Measurements from ENCODE around the gene OBSCN.
A peak's percentile ranks its signal among the peaks of the same experiment; 100 is the strongest.
"Not testable (repeated sequence)": the region's sequence is repeated elsewhere in the genome, so short reads cannot be mapped to it uniquely, and the experiment has no call there.

The OBSCN gene

GRCh38 chr1:228188249-228188648, 19.6 kb upstream of the OBSCN start:
- not testable (repeated sequence) for DNase-seq

DNA sequence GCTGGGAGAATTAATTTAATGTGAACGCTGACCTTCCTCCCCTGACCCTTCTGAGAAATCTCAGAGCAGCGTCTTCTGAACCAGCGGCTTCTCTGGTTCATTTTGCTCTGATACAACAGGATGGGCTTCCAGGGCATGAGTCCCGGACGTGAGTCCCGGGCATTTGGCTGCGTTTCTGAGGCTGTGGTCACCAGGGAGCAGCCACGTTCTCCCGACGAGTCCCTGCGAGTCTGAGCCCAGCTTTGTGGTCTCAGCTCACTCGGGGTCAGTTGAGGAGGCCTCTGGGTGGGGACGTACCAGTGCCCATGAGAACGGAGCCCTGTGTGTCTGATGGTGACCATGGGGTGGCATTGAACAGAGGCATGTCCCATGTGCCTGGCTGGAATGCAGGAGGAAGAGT, 17.7 kb upstream of the OBSCN start:
- DNase-seq, result no peak

GRCh38 chr1:228190778-228191177, 17.1 kb upstream of the OBSCN start:
- no peak for DNase-seq

GRCh38 chr1:228194436-228194835, 13.4 kb upstream of the OBSCN start:
- DNase-seq, result no peak

GRCh38 chr1:228194921-228195812, 12.7 kb upstream of the OBSCN start:
- no peak for DNase-seq

GRCh38 chr1:228197555-228198147, 10.2 kb upstream of the OBSCN start:
- no peak for DNase-seq

DNA sequence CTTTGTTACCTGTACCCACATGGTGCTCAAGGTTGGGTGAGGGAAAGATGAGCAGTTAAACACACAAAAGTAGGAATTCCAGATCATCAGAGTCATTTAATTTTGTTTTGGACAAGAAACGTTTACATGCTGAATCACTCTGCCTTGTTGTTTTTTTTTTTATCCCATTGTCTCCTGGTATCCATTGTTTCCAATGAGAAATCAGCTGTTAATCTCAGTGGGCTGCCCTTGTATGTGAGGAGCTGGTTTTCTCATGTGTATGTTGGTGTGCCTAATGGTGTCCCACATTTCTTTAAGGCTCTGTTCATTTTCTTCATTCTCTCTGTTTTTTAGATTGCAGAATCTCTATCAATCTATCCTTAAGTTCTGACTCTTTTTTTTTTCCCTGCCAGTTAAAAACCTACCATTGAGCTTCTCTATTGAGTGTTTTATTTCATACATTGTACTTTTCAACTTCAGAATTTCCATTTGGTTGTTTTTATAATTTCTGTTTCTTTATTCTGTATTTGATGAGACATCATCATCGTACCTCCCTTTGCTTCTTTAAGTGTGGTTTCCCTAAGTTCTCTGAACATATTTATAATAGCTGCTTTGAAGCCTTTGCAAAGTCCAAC, 8.8 kb upstream of the OBSCN start:
- no peak for DNase-seq

GRCh38 chr1:228204958-228205357, 2.9 kb upstream of the OBSCN start:
- DNase-seq, result peak; percentile 16

DNA sequence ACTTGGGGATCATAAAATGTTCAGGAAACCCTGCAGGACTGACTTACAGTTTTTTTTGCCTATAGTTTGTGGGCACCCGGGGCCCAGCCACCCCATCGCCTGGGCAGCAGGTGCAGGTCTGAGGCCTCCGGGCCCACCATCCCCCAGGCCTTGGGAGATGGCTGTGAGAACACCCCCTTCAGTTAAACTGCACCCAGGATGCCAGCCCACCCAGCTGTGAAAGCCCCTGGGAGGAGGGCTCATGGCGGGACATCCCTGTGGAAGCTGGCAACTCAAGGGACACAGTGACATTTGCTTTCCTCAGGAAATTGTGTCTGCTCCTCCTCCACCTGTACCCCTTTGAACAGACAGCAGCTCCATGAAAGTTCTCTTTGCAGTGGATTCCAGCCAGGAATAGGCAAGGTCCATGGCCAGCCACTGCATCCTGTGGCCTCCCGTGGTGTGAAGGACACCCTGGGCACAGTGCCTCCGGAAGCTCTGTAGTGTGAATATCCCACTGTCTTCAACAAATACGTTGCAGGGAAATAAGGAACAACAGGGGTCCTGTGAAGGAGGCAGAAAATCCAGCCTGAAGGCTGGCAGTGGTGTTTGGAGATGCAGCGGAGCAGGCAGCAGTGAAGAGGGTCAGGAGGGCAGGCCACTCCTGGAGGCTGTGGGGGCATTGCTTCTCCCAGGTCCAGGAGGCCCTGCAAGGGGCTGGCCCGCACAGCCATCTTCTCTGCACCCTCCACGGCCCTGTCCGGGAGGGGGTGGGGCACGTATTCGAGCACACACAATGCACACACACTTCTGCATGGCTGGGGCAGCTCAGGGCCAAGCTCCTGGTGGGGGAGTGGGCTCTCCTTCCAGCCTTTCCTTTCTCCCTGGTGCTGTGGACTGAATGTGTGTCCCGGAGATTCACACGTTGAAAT, 2.1 kb upstream of the OBSCN start:
- DNase-seq, result peak; percentile 45

DNA sequence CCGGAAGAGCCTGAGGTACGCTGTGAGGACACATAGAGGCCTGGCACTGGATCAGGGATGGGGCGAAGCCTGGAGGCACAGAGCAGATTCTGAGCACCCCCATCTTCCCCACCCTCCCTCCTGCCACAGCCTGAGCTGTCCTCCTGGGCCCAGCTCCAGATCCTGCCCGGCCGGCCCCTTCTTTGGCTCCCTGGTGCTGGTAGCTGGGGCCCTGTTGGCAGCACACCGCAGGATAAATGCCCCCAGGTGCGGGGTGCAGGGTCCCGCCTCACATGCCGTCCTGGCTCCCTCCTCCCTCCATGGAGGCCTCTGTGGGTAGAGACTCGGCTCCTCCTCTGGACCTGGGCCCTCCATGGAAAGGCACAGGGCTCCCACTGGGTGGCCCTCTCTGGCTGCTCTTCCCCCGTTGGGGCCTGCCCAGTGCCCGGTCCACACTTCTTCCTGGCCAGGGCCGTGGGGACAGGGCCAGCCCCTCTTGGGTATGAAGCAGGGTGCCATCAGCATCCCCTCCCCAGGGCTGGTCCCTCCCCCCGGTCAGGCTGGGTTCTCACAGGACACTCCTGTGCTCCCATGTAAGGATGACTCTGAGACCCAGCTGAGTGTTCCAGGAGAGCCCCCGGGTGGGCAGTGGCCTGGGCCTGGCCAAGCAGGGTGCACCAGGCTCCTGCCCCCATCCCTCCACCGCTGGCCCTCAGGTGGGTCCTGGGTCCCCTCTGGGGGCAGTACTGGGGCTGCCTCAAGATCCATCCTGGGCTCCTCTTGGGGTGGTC, 1.1 kb upstream of the OBSCN start:
- DNase-seq, result no peak

DNA sequence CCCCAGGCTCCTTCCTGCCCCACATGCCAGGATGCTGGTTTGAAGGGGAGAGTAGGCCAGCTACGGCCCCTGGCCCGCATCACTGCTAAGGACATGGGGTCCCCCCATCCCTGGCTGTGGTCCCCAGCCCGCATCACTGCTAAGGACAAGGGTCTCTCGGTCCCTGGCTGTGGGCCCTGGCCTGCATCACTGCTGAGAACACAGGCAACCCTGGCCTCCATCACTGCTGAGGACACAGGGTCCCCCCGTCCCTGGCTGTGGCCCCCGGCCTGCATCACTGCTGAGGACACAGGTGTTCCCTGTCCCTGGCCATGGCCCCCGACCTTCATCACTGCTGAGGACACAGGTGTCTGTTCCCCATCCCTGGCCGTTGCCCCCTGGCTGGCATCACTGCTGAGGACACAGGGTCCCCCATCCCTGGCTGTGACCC, 448 bp upstream of the OBSCN start:
- no peak for DNase-seq

- no peak for DNase-seq
Measured at GRCh38 chr1:228208831-228209551, 1.1 kb downstream of the OBSCN start.

- DNase-seq, result no peak
Measured at GRCh38 chr1:228209657-228210056, 1.8 kb downstream of the OBSCN start.

- DNase-seq, result no peak
Measured at GRCh38 chr1:228210076-228210651, 2.3 kb downstream of the OBSCN start.

DNA sequence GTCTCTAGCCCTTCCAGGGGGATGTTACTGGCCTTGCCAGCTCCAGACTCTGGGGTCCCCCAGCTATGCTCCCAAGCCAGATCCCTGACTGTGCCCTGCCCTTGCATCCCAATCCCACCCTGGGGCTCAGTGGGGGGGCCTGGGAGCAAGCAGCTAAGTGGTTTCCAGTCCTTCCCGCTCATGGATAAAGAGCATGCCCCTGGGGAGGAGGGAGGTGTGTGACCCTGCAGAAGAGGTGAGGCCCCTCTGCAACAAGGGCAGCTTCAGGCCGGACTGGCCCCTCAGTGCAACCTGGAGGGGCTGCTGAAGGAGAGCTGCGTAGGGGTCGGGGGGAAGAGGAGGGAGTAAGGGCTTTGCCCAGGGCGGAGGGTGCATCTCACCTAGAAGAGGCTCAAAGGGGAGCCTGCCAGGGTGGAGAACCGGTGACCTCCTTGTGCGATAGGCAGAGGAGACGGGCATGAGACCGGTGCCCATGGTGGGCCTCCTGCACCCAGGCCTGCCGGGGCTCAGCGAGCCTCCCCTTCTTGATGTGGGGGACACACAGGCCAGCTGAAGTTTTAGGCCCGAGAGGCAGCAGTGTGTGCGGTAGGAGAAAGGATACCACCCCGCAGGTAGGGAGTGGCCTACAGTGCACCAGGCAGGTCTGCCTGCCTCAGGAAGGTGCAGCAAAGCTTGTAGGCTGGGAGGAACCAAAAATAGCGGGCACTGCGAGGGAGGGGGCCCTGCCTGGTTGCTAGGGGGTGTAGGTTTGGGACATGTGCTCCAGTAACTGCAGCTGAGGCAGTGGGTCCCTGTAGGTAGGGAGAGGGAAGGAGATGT, 3.1 kb downstream of the OBSCN start:
- DNase-seq, result no peak

DNA sequence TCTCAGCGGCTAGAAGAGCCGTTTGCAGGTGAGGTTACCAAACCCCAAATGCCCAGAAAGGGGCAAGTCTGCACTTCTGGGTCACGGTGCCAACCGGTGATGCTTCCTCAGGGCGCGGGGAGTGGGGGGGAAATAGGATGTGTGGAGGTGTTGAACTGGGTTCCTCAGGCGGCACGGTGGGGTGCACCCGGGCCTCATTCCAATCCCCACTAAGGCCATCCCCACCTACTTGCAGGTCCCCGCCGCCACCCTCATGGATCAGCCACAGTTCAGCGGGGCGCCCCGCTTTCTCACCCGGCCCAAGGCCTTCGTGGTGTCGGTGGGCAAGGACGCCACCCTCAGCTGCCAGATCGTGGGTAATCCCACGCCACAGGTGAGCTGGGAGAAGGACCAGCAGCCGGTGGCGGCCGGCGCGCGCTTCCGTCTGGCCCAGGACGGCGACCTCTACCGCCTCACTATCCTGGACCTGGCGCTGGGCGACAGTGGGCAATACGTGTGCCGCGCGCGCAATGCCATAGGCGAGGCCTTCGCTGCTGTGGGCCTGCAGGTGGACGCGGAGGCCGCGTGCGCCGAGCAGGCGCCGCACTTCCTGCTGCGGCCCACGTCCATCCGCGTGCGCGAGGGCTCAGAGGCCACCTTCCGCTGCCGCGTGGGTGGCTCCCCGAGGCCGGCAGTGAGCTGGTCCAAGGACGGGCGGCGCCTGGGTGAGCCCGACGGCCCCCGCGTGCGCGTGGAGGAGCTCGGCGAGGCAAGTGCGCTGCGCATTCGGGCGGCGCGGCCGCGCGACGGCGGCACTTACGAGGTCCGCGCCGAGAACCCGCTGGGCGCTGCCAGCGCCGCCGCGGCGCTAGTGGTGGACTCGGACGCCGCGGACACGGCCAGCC, 3.9 kb downstream of the OBSCN start:
- no peak for DNase-seq

DNA sequence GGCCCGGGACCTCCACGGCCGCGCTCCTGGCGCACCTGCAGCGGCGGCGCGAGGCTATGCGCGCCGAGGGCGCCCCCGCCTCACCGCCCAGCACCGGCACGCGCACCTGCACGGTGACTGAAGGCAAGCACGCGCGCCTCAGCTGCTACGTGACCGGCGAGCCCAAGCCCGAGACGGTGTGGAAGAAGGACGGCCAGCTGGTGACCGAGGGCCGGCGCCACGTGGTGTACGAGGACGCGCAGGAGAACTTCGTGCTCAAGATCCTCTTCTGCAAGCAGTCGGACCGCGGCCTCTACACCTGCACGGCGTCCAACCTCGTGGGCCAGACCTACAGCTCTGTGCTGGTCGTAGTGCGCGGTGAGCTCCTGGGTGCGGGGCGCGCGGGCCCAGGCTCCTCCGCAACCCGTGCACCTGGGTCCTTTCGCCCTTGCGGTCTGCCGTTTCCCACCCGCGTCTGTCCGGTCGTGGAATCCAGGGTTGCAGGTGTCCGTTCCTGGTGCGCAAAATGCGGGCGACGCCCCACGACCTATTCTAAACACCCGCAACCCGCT, 4.6 kb downstream of the OBSCN start:
- no peak for DNase-seq

DNA sequence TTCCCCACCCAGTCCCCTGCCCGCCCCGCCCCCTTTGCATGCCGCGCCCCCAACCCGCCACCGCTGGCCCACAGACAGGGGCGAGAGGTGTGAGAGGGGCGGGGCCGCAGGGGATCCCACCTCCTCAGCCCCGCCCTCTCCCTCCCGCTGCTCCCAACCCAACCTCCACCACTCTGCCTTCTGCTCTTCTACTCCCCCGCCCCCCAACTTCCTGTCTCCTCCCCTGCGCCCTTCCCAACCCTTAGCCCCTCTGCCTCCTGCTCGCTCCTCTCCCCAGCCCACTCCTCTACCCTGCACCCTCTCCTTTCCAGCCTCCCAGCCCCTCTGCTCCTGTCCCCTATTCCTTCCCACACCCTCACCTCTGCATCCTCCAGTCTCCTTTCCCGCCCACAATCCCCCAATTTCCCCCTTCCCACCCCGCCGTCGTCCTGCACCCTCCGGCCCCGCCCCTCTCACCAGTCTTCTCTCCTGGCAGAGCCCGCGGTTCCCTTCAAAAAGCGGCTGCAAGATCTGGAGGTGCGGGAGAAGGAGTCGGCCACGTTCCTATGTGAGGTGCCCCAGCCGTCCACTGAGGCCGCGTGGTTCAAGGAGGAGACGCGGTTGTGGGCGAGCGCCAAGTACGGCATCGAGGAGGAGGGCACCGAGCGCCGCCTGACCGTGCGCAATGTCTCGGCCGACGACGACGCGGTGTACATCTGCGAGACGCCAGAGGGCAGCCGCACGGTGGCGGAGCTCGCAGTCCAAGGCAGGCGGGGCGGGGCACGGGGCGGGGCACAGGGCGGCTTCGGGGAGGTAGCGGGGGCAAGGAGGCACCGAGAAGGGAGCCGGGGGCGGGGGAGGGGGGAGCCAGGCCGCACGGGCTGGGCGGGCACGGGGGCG, 5.4 kb downstream of the OBSCN start:
- peak; percentile 82 for DNase-seq
